Naive B cell (primary cell): ENCODE measurements around the gene ZNF484. TPM values are rescaled to one million over a fixed set of nuclear protein-coding genes. Genes with fewer than 3 reads are reported as not detected.
"Not testable (repeated sequence)": the region's sequence is repeated elsewhere in the genome, so short reads cannot be mapped to it uniquely, and the experiment has no call there.

ENCODE experiments used
- ATAC-seq, 2 donors: fragments of 150-1000 bp; cut with Tn5 transposase; 2 replicates each; pipeline ENCODE4 v1.10.0; 2021; ENCODE audit warnings: low read depth in 2 of 2, mild to moderate bottlenecking in 2 of 2, moderate library complexity in 2 of 2
- DNase-seq: peaks from one replicate; pipeline ENCODE4 v3.0.0; 2022
- H3K27ac Mint-ChIP-seq, 6 donors: one replicate each; pipeline ENCODE4 v1.8.0; 2020 to 2022; ENCODE audit warnings: mild to moderate bottlenecking in 6 of 6, mixed read lengths in 6 of 6, moderate library complexity in 5 of 6, inconsistent platforms in 2 of 6
- H3K27me3 Mint-ChIP-seq, 3 donors: one replicate each; pipeline ENCODE4 v1.8.0; 2021 to 2022; ENCODE audit warnings: mixed read lengths in 3 of 3, mild to moderate bottlenecking in 1 of 3
- H3K36me3 Mint-ChIP-seq, 2 donors: one replicate each; pipeline ENCODE4 v1.8.0; 2020 to 2022; ENCODE audit warnings: mixed read lengths in 2 of 2, inconsistent platforms in 1 of 2, mild to moderate bottlenecking in 1 of 2
- H3K4me1 Mint-ChIP-seq, 3 donors: one replicate each; pipeline ENCODE4 v1.8.0; 2020 to 2022; ENCODE audit warnings: mixed read lengths in 3 of 3, inconsistent platforms in 1 of 3, mild to moderate bottlenecking in 1 of 3, moderate library complexity in 1 of 3
- H3K4me3 Mint-ChIP-seq, 8 donors: one replicate each; pipeline ENCODE4 v1.8.0; 2020 to 2022; ENCODE audit warnings: mild to moderate bottlenecking in 8 of 8, mixed read lengths in 8 of 8, moderate library complexity in 8 of 8, inconsistent platforms in 2 of 8
- H3K9me3 Mint-ChIP-seq, 7 donors: one replicate each; pipeline ENCODE4 v1.8.0; 2020 to 2022; ENCODE audit warnings: mixed read lengths in 7 of 7, mild to moderate bottlenecking in 5 of 7, inconsistent platforms in 2 of 7, moderate library complexity in 1 of 7
- polyA plus RNA-seq, 6 donors: library from polyadenylated mRNA; unstranded; fragments of 300-500 nt; fragmentation: Illumina TruSeq; gene quantifications; one replicate each; pipeline ENCODE4 v1.2.3, GENCODE V29; 2021; ENCODE audit warnings: low read depth in 6 of 6

ZNF484 gene
- polyA plus RNA-seq, 6 donors from 2014 or later = 3.8 to 6.3 (median 5.2) TPM

DNA sequence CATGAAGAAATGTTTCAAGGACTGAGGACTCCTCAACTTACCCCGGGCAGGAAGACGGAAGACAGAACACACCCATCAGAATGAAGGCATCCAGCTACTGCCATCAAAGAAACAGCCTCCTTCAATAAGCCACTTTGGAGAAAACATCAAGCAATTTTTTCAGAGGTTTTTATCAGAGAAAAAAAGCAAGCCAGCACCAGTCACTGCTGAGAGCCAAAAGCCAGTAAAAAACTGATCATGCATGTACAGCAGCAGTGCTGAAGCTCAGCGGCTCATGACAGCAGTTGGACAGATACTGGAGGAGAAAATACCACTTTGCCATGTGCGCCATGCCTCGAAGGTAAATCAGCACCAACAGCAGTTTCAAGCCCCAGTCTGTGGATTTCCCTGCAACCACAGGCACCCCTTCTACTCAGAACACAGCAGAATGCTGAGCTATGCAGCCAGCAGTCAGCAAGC, 10.1 kb upstream of the ZNF484 start:
- Mint-ChIP-seq H3K27ac (no peak overlapping the region), H3K4me3 (no peak overlapping the region), H3K27me3 (peaks cover 8 to 23% (median 15%) of the 10 kb centered on the region in 3 donors), H3K36me3 (no peaks in the 10 kb centered on the region), H3K9me3 (no peaks in the 10 kb centered on the region), H3K4me1 (peaks cover 0 to 10% (median 8%) of the 10 kb centered on the region in 3 donors)
- ATAC-seq (no peak), DNase-seq (no peak)

DNA sequence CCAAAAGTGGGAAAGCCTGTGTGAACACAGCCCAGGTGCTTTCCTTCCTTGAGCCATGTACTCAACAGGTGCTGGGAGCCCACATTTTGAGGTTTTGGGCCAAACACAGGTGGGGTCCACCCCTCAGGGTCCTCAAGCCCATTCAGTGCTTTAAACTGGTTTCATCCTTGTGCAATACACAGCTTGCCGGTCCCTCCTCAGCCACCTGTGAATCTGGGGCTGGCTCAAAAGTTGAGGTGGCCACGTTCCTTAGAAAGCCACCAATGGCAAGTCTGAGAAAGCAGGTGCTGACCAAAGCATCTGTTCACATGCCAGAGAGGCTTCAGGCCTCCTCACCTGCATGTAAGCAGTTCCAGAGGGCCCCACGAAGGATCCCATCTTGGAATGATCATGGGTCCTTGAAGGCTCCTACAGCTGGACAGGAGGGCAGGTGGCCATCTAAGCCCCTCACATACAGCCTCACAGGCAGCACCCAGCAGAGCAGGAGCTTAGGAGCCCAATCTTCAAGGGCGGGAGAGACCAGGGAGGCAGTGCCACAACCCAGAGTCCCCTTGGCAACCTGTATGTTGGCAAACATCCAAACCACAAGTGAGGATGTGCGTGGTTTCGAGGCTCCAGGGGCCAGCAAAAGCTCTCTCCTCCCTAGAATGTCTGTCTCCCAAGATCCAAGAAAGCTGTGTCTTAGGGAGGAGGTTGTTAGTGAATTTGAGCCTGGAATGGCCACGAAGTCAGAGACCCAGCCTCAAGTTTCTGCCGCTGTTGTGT, 9.2 kb upstream of the ZNF484 start:
- Mint-ChIP-seq H3K27ac (peak overlapping the region in 1 of 6 donors; percentile 32), H3K4me1 (peaks cover 0 to 10% (median 8%) of the 10 kb centered on the region in 3 donors), H3K27me3 (peaks cover 8 to 23% (median 21%) of the 10 kb centered on the region in 3 donors)
- H3K9me3 Mint-ChIP-seq, H3K36me3 Mint-ChIP-seq, H3K4me3 Mint-ChIP-seq: not testable (repeated sequence)
- peak; percentile 34 to 35 for ATAC-seq
- DNase-seq = peak; percentile 11

- DNase-seq, H3K9me3 Mint-ChIP-seq, H3K27ac Mint-ChIP-seq, H3K4me3 Mint-ChIP-seq, ATAC-seq, H3K36me3 Mint-ChIP-seq: not testable (repeated sequence)
- peaks cover 4 to 23% (median 21%) of the 10 kb centered on the region in 3 donors for H3K27me3 Mint-ChIP-seq
- peaks cover 0 to 10% (median 8%) of the 10 kb centered on the region in 3 donors for H3K4me1 Mint-ChIP-seq
Measured at GRCh38 chr9:92883666-92884405, 6.0 kb upstream of the ZNF484 start.

GRCh38 chr9:92882276-92882675, 4.4 kb upstream of the ZNF484 start:
- H3K9me3 Mint-ChIP-seq = no peaks in the 10 kb centered on the region

DNA sequence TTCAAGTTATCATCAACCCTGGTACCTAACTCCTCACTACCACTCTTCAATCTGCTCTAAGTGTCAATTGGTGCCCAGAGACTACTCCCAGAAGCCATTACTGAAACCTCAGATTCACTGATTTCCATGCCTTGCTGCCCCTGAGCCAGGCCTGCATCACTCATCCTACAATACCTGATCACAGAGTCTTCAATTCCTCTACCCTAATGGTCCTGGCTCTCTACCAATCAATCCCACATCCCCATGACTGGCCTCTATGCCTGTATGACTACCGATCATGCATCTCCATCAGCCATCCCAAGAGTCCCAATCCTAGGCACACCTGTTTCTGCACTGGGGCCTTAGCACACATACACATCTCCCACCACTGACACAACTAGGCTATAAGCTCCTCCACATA, 2.5 kb downstream of the ZNF484 start:
- Mint-ChIP-seq H3K4me3 (peak overlapping the region in 3 of 8 donors; percentile 25 to 96 (median 36)), H3K36me3 (peaks cover 14 to 26% of the 10 kb centered on the region in 2 donors), H3K9me3 (no peaks in the 10 kb centered on the region), H3K27me3 (no peaks in the 10 kb centered on the region), H3K4me1 (peaks cover 29 to 46% (median 42%) of the 10 kb centered on the region in 3 donors), H3K27ac (peak overlapping the region in 2 of 6 donors; percentile 8 to 43)
- ATAC-seq = no peak
- no peak for DNase-seq

More at GRCh38 chr9:92882276-92882675, 4.4 kb upstream of the ZNF484 start:
- DNase-seq (no peak), ATAC-seq (no peak)
- Mint-ChIP-seq H3K4me1 (peaks cover 7 to 13% (median 12%) of the 10 kb centered on the region in 3 donors), H3K4me3 (no peak overlapping the region), H3K27me3 (peaks cover 4 to 23% (median 21%) of the 10 kb centered on the region in 3 donors), H3K36me3 (peaks cover 0 to 16% of the 10 kb centered on the region in 2 donors), H3K27ac (peak overlapping the region in 1 of 6 donors; percentile 54)

DNA sequence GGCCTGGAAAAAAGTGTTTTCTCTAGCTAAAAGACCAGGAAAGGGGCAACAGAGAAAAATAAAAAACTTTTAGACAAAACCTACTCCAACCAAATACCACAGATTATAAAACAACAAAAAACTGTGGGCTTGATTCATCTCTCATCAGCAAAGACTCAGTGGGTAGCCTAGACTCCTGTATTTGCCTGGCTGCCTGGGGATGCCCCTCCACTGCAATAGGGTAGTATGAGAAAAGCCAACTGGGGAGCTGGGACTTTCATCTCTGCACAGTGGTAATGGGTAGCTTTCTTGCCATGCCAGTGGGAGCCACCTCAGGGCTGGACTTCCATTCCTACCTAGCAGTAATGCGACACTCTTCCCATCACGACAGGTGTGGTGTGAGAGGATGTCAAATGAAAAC, 7.5 kb downstream of the ZNF484 start:
- H3K27me3 Mint-ChIP-seq = no peaks in the 10 kb centered on the region
- peak overlapping the region in 1 of 8 donors; percentile 45 for H3K4me3 Mint-ChIP-seq
- H3K4me1 Mint-ChIP-seq = peaks cover 18 to 37% (median 31%) of the 10 kb centered on the region in 3 donors
- no peak overlapping the region for H3K27ac Mint-ChIP-seq
- peaks cover 23 to 29% of the 10 kb centered on the region in 2 donors for H3K36me3 Mint-ChIP-seq
- ATAC-seq (no peak), DNase-seq (no peak)
- H3K9me3 Mint-ChIP-seq = peaks cover 0 to 5% (median 0%) of the 10 kb centered on the region in 7 donors

DNA sequence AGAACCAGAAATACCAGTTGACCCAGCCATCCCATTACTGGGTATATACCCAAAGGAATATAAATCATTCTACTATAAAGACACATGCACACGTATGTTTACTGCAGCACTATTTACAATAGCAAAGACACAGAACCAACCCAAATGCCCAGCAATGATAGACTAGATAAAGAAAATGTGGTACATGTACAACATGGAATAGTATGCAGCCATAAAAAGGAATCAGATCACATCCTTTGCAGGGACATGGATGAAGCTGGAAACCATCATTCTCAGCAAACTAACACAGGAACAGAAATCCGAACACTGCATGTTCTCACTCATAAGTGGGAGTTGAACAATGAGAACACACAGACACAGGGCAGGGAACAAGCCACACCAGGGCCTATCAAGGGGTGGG, 11.2 kb downstream of the ZNF484 start:
- Mint-ChIP-seq H3K27ac (peak overlapping the region in 1 of 6 donors; percentile 15), H3K4me1 (peaks cover 28 to 57% (median 29%) of the 10 kb centered on the region in 3 donors), H3K36me3 (peaks cover 35 to 49% of the 10 kb centered on the region in 2 donors)
- not testable (repeated sequence) for H3K27me3 Mint-ChIP-seq, DNase-seq, ATAC-seq, H3K4me3 Mint-ChIP-seq, H3K9me3 Mint-ChIP-seq

GRCh38 chr9:92864152-92864551, 13.7 kb downstream of the ZNF484 start:
- peaks cover 0 to 6% (median 0%) of the 10 kb centered on the region in 7 donors for H3K9me3 Mint-ChIP-seq
- peaks cover 44 to 59% of the 10 kb centered on the region in 2 donors for H3K36me3 Mint-ChIP-seq
- DNase-seq (no peak), ATAC-seq (no peak)
- H3K4me1 Mint-ChIP-seq = peaks cover 14 to 49% (median 31%) of the 10 kb centered on the region in 3 donors
- no peak overlapping the region for H3K4me3 Mint-ChIP-seq
- no peaks in the 10 kb centered on the region for H3K27me3 Mint-ChIP-seq
- H3K27ac Mint-ChIP-seq = no peak overlapping the region

GRCh38 chr9:92860867-92861266, 17.0 kb downstream of the ZNF484 start:
- H3K9me3 Mint-ChIP-seq = peaks cover 0 to 4% (median 0%) of the 10 kb centered on the region in 7 donors
- H3K27ac Mint-ChIP-seq = no peak overlapping the region
- no peaks in the 10 kb centered on the region for H3K27me3 Mint-ChIP-seq
- ATAC-seq = no peak
- no peak for DNase-seq
- H3K4me3 Mint-ChIP-seq = no peak overlapping the region
- peaks cover 9 to 39% (median 25%) of the 10 kb centered on the region in 3 donors for H3K4me1 Mint-ChIP-seq
- peaks cover 50 to 58% of the 10 kb centered on the region in 2 donors for H3K36me3 Mint-ChIP-seq

DNA sequence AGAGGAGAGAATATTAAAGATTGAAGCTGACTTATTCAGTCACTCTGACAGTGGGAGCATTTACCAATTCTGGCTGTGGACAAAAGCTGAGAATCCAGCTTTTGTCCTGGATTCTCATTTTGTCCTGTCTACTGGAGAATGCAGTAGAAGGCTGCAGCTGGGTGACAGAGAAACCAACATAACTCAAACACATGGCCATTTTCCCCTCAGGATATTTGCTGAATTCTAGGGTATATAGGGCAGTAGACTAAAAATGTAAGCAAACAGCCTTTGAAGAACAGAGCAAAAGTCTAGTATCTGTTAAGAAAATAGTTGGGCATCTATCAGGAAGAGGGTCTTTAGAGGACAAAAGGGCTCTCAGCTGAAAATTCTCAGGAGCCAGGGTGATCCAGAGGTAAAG, 20.6 kb downstream of the ZNF484 start:
- H3K9me3 Mint-ChIP-seq = peaks cover 0 to 4% (median 0%) of the 10 kb centered on the region in 7 donors
- ATAC-seq (no peak), DNase-seq (no peak)
- peaks cover 0 to 16% (median 10%) of the 10 kb centered on the region in 3 donors for H3K4me1 Mint-ChIP-seq
- no peak overlapping the region for H3K4me3 Mint-ChIP-seq
- H3K27me3 Mint-ChIP-seq = no peaks in the 10 kb centered on the region
- peak overlapping the region in 1 of 6 donors; percentile 17 for H3K27ac Mint-ChIP-seq
- H3K36me3 Mint-ChIP-seq = peaks cover 63 to 66% of the 10 kb centered on the region in 2 donors

DNA sequence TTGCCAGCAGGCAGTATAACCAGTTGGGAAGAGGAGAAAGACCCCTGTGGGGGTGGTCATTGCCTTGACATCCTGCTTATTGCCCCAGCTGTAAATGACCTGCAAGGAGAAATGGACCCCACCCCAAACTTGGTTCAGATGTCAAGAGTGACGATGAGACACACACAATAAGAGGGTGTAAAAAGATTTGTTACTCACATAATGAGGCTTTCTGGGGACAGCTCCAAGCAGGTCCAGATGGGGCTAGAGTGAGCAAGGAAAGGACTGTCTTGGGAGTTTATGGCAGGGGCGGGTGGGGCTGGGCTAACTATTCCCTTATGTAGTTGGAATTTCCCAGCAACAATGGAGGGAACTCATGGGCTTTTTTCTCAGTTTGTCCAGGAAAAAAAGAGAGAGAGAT, 24.1 kb downstream of the ZNF484 start:
- Mint-ChIP-seq H3K36me3 (peaks cover 61 to 67% of the 10 kb centered on the region in 2 donors), H3K4me3 (no peak overlapping the region), H3K27ac (no peak overlapping the region), H3K4me1 (no peaks in the 10 kb centered on the region), H3K27me3 (no peaks in the 10 kb centered on the region), H3K9me3 (peaks cover 0 to 29% (median 21%) of the 10 kb centered on the region in 7 donors)
- DNase-seq (no peak), ATAC-seq (no peak)

GRCh38 chr9:92850898-92851297, 26.9 kb downstream of the ZNF484 start:
- ATAC-seq (no peak), DNase-seq (no peak)
- Mint-ChIP-seq H3K27me3 (no peaks in the 10 kb centered on the region), H3K27ac (no peak overlapping the region), H3K4me1 (no peaks in the 10 kb centered on the region), H3K9me3 (peaks cover 0 to 56% (median 46%) of the 10 kb centered on the region in 7 donors), H3K4me3 (no peak overlapping the region), H3K36me3 (peaks cover 72 to 75% of the 10 kb centered on the region in 2 donors)

DNA sequence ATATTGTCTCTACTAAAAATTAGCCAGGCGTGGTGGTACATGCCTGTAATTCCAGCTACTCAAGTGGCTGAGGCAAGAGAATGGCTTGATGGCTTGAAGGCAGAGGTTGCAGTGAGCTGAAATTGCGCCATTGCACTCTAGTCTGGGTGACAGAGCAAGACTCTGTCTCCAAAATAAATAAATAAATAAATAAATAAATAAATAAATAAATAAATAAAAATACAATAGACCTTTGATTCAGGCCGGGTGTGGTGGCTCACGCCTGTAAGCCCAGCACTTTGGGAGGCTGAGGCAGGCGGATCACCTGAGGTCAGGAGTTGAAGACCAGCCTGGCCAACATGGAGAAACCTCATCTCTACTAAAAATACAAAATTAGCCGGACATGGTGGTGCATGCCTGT, 29.1 kb downstream of the ZNF484 start:
- Mint-ChIP-seq H3K9me3 (peaks cover 4 to 78% (median 62%) of the 10 kb centered on the region in 7 donors), H3K36me3 (peaks cover 70 to 72% of the 10 kb centered on the region in 2 donors)
- H3K27ac Mint-ChIP-seq, DNase-seq, H3K27me3 Mint-ChIP-seq, H3K4me3 Mint-ChIP-seq, ATAC-seq, H3K4me1 Mint-ChIP-seq: not testable (repeated sequence)
